Cardiac muscle cell (in vitro differentiated cells and primary cell): Measurements from ENCODE around the gene ACOX3. TPM values are rescaled to one million over a fixed set of nuclear protein-coding genes. Genes with fewer than 3 reads are reported as not detected.

Experiments
- DNase-seq, 2 donors: peaks; one replicate each; pipeline versions ENCODE4 v3.0.0 to v3.0.0-alpha.2; 2010 to 2017; ENCODE audit warnings: low read depth in 1 of 2, low spot score in 1 of 2
- H3K27ac ChIP-seq: fragments of 200-600 bp; sonication (generic); 2 replicates; pipeline ENCODE4 v1.5.1; 2016
- H3K27me3 ChIP-seq: fragments of 200-600 bp; sonication (generic); 2 replicates; pipeline ENCODE4 v1.6.0; 2016; ENCODE audit warnings: control low read depth
- H3K36me3 ChIP-seq: fragments of 200-600 bp; sonication (generic); 2 replicates; pipeline ENCODE4 v1.5.1; 2016; ENCODE audit warnings: control low read depth
- H3K4me1 ChIP-seq: fragments of 200-600 bp; sonication (generic); 2 replicates; pipeline ENCODE4 v1.8.1; 2017; ENCODE audit warnings: low read depth, mild to moderate bottlenecking, mixed run types
- H3K4me3 ChIP-seq: fragments of 200-600 bp; sonication (generic); 2 replicates; pipeline ENCODE4 v1.5.1; 2016; ENCODE audit warnings: mild to moderate bottlenecking
- H3K9me3 ChIP-seq: fragments of 200-600 bp; sonication (generic); 2 replicates; pipeline ENCODE4 v1.5.1; 2017; ENCODE audit warnings: low read depth, mild to moderate bottlenecking, control low read depth
- polyA plus RNA-seq: library from polyadenylated mRNA; unstranded; fragments of >200 nt; fragmentation: Nextera tagmentation; extraction: Ambion mirVana; gene quantifications from 2 replicates; pipeline ENCODE4 v1.2.1, GENCODE V29; 2016
- total RNA-seq: library from RNA; depleted of rRNA; stranded (reverse); fragments of >200 nt; gene quantifications from 2 replicates; pipeline ENCODE4 v1.2.3, GENCODE V29; 2016
- TF ChIP-seq, protein P1 (sequence below): IDR thresholded peaks from 2 replicates; pipeline ENCODE4 v1.5.1; 2012; ENCODE audit warnings: low read depth, mild to moderate bottlenecking, low read length

Gene ACOX3
- total and polyA plus RNA-seq, 2 experiments from 2014 or later = 19.1 to 38.7 TPM

DNA sequence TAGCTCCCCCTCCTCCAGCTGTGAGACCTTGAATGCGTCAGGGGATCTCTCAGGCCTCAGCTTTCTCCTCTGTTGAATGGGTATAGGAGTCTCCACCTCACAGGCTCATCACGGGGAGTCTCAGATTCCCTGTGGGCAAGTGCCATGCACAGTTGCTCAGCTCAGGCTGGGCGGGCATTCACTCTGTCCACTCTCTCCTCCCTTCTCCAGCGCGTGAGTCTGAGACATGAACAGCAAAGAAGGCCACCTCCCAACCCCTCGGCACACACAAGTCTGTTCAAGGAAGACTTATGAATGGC, 111.0 kb downstream of the ACOX3 start:
- no peaks in the 10 kb centered on the region for H3K27me3 ChIP-seq
- no peak overlapping the region for H3K27ac ChIP-seq
- H3K4me3 ChIP-seq = no peak overlapping the region
- DNase-seq = no peak
- H3K9me3 ChIP-seq = no peaks in the 10 kb centered on the region
- no peaks in the 10 kb centered on the region for H3K36me3 ChIP-seq
- TF ChIP-seq, protein P1, sequence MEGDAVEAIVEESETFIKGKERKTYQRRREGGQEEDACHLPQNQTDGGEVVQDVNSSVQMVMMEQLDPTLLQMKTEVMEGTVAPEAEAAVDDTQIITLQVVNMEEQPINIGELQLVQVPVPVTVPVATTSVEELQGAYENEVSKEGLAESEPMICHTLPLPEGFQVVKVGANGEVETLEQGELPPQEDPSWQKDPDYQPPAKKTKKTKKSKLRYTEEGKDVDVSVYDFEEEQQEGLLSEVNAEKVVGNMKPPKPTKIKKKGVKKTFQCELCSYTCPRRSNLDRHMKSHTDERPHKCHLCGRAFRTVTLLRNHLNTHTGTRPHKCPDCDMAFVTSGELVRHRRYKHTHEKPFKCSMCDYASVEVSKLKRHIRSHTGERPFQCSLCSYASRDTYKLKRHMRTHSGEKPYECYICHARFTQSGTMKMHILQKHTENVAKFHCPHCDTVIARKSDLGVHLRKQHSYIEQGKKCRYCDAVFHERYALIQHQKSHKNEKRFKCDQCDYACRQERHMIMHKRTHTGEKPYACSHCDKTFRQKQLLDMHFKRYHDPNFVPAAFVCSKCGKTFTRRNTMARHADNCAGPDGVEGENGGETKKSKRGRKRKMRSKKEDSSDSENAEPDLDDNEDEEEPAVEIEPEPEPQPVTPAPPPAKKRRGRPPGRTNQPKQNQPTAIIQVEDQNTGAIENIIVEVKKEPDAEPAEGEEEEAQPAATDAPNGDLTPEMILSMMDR = no peak
- H3K4me1 ChIP-seq = no peaks in the 10 kb centered on the region

GRCh38 chr4:8328866-8329559, 111.5 kb downstream of the ACOX3 start:
- no peaks in the 10 kb centered on the region for H3K9me3 ChIP-seq
- no peak for DNase-seq
- H3K27me3 ChIP-seq = no peaks in the 10 kb centered on the region
- no peak overlapping the region for H3K4me3 ChIP-seq
- no peaks in the 10 kb centered on the region for H3K36me3 ChIP-seq
- TF ChIP-seq, protein P1 = no peak
- no peaks in the 10 kb centered on the region for H3K4me1 ChIP-seq
- no peak overlapping the region for H3K27ac ChIP-seq

DNA sequence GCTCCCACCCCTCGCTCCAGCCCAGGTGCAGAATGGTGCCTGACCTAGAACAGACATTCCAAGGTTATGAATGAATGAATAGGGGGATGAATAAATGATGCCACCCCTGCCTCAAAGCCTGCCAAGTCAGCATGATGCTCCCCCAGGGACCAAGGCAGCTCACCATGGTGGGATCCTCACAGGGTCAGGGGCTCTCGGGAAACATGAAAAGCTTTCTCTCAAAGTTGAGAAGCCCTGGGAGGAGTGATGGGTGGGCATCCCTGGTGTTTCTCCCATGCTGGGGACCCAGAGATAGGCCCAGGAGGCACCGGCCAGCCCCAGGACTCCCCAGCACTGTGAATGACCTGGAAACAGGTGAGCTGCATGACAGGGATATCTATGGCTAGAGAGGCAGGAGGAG, 112.1 kb downstream of the ACOX3 start:
- TF ChIP-seq, protein P1 = no peak
- no peak for DNase-seq

DNA sequence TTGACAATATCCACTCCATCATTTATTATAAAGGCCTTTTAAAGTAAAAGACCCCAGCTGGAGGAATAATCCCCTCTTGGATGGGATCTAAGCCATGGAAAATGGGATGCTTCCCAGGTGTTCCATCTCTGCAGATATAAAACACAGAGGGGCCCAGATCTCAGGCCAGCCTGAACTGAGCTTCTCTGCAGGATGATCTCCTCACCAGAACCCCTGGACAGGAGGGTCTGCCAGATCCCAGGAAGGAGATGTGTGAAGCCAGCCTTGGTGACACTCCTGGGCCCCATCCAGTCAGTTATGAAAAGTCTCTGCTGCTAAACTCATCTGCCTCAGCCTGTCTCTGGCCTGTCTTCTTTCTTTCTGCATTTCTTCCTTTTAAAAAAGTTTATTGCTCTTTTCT, 114.3 kb downstream of the ACOX3 start:
- Histone ChIP-seq H3K4me3 (no peak overlapping the region), H3K27ac (no peak overlapping the region), H3K36me3 (no peaks in the 10 kb centered on the region), H3K27me3 (no peaks in the 10 kb centered on the region), H3K4me1 (no peaks in the 10 kb centered on the region), H3K9me3 (no peaks in the 10 kb centered on the region)
- DNase-seq = no peak
- TF ChIP-seq, protein P1 = no peak

More for the DNA sequence above, 112.1 kb downstream of the ACOX3 start:
- no peak overlapping the region for H3K4me3 ChIP-seq
- H3K27ac ChIP-seq = no peak overlapping the region
- H3K36me3 ChIP-seq = no peaks in the 10 kb centered on the region
- no peaks in the 10 kb centered on the region for H3K4me1 ChIP-seq
- H3K27me3 ChIP-seq = no peaks in the 10 kb centered on the region
- H3K9me3 ChIP-seq = no peaks in the 10 kb centered on the region

DNA sequence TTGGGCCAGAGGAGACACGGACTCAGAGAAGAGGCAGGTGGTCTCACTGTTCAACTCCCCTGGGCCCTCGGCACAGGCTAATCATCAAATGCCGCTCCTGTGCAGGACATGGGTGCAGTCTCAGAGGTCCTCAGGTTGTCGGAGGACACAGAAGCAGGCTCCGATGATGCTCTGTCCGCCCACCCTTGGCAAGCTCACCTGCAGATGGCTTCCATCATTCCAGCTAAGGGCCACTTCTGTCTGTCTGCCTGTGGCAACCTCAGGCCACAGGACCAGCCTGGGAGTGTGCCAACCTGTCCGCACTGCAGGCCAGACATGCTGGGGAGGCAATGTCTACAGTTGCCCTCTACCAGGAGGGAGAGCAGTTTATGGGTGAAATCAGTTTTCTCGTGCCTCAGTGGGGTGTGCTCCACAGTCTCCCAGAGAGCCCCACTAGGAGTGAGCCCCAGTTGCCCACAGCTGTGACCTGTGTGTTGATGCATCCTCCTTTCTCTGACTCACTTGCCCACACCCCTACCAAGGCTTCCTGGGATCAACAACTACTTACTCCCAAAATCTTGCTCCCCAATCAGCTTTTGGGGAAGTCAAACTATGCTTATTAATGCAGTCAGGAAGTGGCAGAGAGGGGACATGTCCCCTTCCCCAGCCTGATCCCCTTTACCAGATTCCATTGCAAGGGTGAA, 115.1 kb downstream of the ACOX3 start:
- Histone ChIP-seq H3K9me3 (no peaks in the 10 kb centered on the region), H3K27ac (no peak overlapping the region), H3K27me3 (no peaks in the 10 kb centered on the region), H3K36me3 (no peaks in the 10 kb centered on the region), H3K4me3 (no peak overlapping the region), H3K4me1 (peaks cover under 1% of the 10 kb centered on the region)
- TF ChIP-seq, protein P1 = no peak
- DNase-seq = no peak
